Activated T-cell treated with anti-CD3 and anti-CD28 coated beads, Interleukin-2, amount 50 U/mL, for 24 hours (primary cell): ENCODE measurements around the gene GSE1.

Experiments used
- DNase-seq: peaks from one replicate; pipeline ENCODE4 v3.0.0-alpha.2; 2020
- H3K27ac Mint-ChIP-seq: 2 replicates; pipeline ENCODE4 v1.8.0; 2020; ENCODE audit warnings: mild to moderate bottlenecking, mixed read lengths
- H3K27me3 Mint-ChIP-seq: 2 replicates; pipeline ENCODE4 v1.8.0; 2020; ENCODE audit warnings: mixed read lengths
- H3K36me3 Mint-ChIP-seq: 2 replicates; pipeline ENCODE4 v1.8.0; 2020; ENCODE audit warnings: low read depth, mixed read lengths
- H3K4me1 Mint-ChIP-seq: 2 replicates; pipeline ENCODE4 v1.8.0; 2020; ENCODE audit warnings: low read depth, mixed read lengths
- H3K4me3 Mint-ChIP-seq: 2 replicates; pipeline ENCODE4 v1.8.0; 2020; ENCODE audit warnings: mild to moderate bottlenecking, moderate library complexity, mixed read lengths
- H3K9me3 Mint-ChIP-seq: 2 replicates; pipeline ENCODE4 v1.8.0; 2020; ENCODE audit warnings: mixed read lengths

The GSE1 gene

GRCh38 chr16:85688586-85689284, 75.6 kb downstream of the GSE1 start, which contains the start of gene GINS2:
Gene GINS2 (minus strand): TSS chr16:85688954. CDS start chr16:85688898, 56 bp downstream.
- Mint-ChIP-seq H3K36me3 (peaks cover 45% of the 10 kb centered on the region), H3K4me1 (peaks cover 17% of the 10 kb centered on the region), H3K4me3 (peak within 1 kb of the TSS; percentile 90), H3K27ac (peak within 1 kb of the TSS; percentile 89), H3K9me3 (no peaks in the 10 kb centered on the region), H3K27me3 (peaks cover 3% of the 10 kb centered on the region)
- peak; percentile 94 for DNase-seq

GRCh38 chr16:85689285-85689949, 76.3 kb downstream of the GSE1 start:
- no peak for DNase-seq
- H3K9me3 Mint-ChIP-seq = no peaks in the 10 kb centered on the region
- H3K4me1 Mint-ChIP-seq = peaks cover 17% of the 10 kb centered on the region
- H3K36me3 Mint-ChIP-seq = peaks cover 38% of the 10 kb centered on the region
- peak overlapping the region; percentile 68 for H3K4me3 Mint-ChIP-seq
- peaks cover 3% of the 10 kb centered on the region for H3K27me3 Mint-ChIP-seq
- H3K27ac Mint-ChIP-seq = no peak overlapping the region

GRCh38 chr16:85689950-85690320, 76.8 kb downstream of the GSE1 start:
- Mint-ChIP-seq H3K9me3 (no peaks in the 10 kb centered on the region), H3K36me3 (peaks cover 34% of the 10 kb centered on the region), H3K4me1 (peaks cover 17% of the 10 kb centered on the region), H3K4me3 (no peak overlapping the region), H3K27me3 (peaks cover 6% of the 10 kb centered on the region), H3K27ac (no peak overlapping the region)
- DNase-seq = no peak

- Mint-ChIP-seq H3K4me1 (peaks cover 17% of the 10 kb centered on the region), H3K27ac (no peak overlapping the region), H3K27me3 (peaks cover 11% of the 10 kb centered on the region), H3K9me3 (no peaks in the 10 kb centered on the region), H3K36me3 (peaks cover 28% of the 10 kb centered on the region), H3K4me3 (no peak overlapping the region)
- no peak for DNase-seq
These were observed 77.4 kb downstream of the GSE1 start for GRCh38 chr16:85690469-85691064.

- no peak for DNase-seq
- Mint-ChIP-seq H3K27ac (no peak overlapping the region), H3K4me3 (no peak overlapping the region), H3K9me3 (no peaks in the 10 kb centered on the region), H3K36me3 (no peaks in the 10 kb centered on the region), H3K27me3 (peaks cover 27% of the 10 kb centered on the region), H3K4me1 (no peaks in the 10 kb centered on the region)
These were observed 82.3 kb downstream of the GSE1 start for GRCh38 chr16:85695196-85696128.

- H3K9me3 Mint-ChIP-seq = no peaks in the 10 kb centered on the region
- H3K4me3 Mint-ChIP-seq = no peak overlapping the region
- H3K27me3 Mint-ChIP-seq = peaks cover 27% of the 10 kb centered on the region
These were observed 83.7 kb downstream of the GSE1 start for GRCh38 chr16:85696781-85697180.

GRCh38 chr16:85697431-85697830, 84.3 kb downstream of the GSE1 start:
- Mint-ChIP-seq H3K36me3 (no peaks in the 10 kb centered on the region), H3K27me3 (peaks cover 26% of the 10 kb centered on the region), H3K27ac (no peak overlapping the region), H3K9me3 (no peaks in the 10 kb centered on the region), H3K4me1 (no peaks in the 10 kb centered on the region), H3K4me3 (no peak overlapping the region)
- DNase-seq = no peak

More at GRCh38 chr16:85696781-85697180, 83.7 kb downstream of the GSE1 start:
- Mint-ChIP-seq H3K4me1 (no peaks in the 10 kb centered on the region), H3K27ac (no peak overlapping the region), H3K36me3 (no peaks in the 10 kb centered on the region)
- no peak for DNase-seq

GRCh38 chr16:85698459-85698891, 85.4 kb downstream of the GSE1 start:
- Mint-ChIP-seq H3K27ac (no peak overlapping the region), H3K27me3 (peaks cover 23% of the 10 kb centered on the region), H3K4me1 (no peaks in the 10 kb centered on the region), H3K9me3 (no peaks in the 10 kb centered on the region), H3K36me3 (no peaks in the 10 kb centered on the region), H3K4me3 (no peak overlapping the region)
- DNase-seq = no peak

- no peak for DNase-seq
- H3K27me3 Mint-ChIP-seq = peaks cover 23% of the 10 kb centered on the region
- H3K9me3 Mint-ChIP-seq = no peaks in the 10 kb centered on the region
- no peak overlapping the region for H3K4me3 Mint-ChIP-seq
- no peaks in the 10 kb centered on the region for H3K4me1 Mint-ChIP-seq
- H3K36me3 Mint-ChIP-seq = no peaks in the 10 kb centered on the region
- no peak overlapping the region for H3K27ac Mint-ChIP-seq
These were observed 85.9 kb downstream of the GSE1 start for GRCh38 chr16:85698935-85699558.

- DNase-seq = no peak
- Mint-ChIP-seq H3K4me1 (no peaks in the 10 kb centered on the region), H3K9me3 (no peaks in the 10 kb centered on the region), H3K27ac (no peak overlapping the region), H3K36me3 (no peaks in the 10 kb centered on the region), H3K4me3 (no peak overlapping the region), H3K27me3 (peaks cover 23% of the 10 kb centered on the region)
These were observed 86.5 kb downstream of the GSE1 start for GRCh38 chr16:85699628-85700027.

- H3K9me3 Mint-ChIP-seq = no peaks in the 10 kb centered on the region
- no peak overlapping the region for H3K4me3 Mint-ChIP-seq
- no peaks in the 10 kb centered on the region for H3K36me3 Mint-ChIP-seq
- H3K27ac Mint-ChIP-seq = no peak overlapping the region
- H3K4me1 Mint-ChIP-seq = no peaks in the 10 kb centered on the region
- no peak for DNase-seq
- H3K27me3 Mint-ChIP-seq = no peaks in the 10 kb centered on the region
These were observed 90.9 kb downstream of the GSE1 start for GRCh38 chr16:85704011-85704410.

GRCh38 chr16:85704900-85705846, 92.1 kb downstream of the GSE1 start:
- Mint-ChIP-seq H3K4me3 (no peak overlapping the region), H3K36me3 (no peaks in the 10 kb centered on the region), H3K4me1 (no peaks in the 10 kb centered on the region), H3K27me3 (no peaks in the 10 kb centered on the region), H3K9me3 (no peaks in the 10 kb centered on the region), H3K27ac (no peak overlapping the region)
- DNase-seq = no peak

GRCh38 chr16:85706449-85707034, 93.4 kb downstream of the GSE1 start:
- no peak for DNase-seq
- H3K9me3 Mint-ChIP-seq = no peaks in the 10 kb centered on the region
- H3K27me3 Mint-ChIP-seq = no peaks in the 10 kb centered on the region
- H3K27ac Mint-ChIP-seq = no peak overlapping the region
- no peaks in the 10 kb centered on the region for H3K4me1 Mint-ChIP-seq
- no peak overlapping the region for H3K4me3 Mint-ChIP-seq
- H3K36me3 Mint-ChIP-seq = no peaks in the 10 kb centered on the region
